Right renal pelvis (tissue), 4 donors: ENCODE data around the gene CST3. TPM values are rescaled to one million over a fixed set of nuclear protein-coding genes. Genes with fewer than 3 reads are reported as not detected.
A peak's percentile ranks its signal among the peaks of the same experiment; 100 is the strongest.
"Not testable (repeated sequence)": the region's sequence is repeated elsewhere in the genome, so short reads cannot be mapped to it uniquely, and the experiment has no call there.

ENCODE experiments used
- DNase-seq, 4 donors: peaks; one replicate each; pipeline ENCODE4 v3.0.0-alpha.2; 2013; ENCODE audit warnings: low read depth in 4 of 4, low spot score in 3 of 4, missing footprints in 1 of 4
- polyA plus RNA-seq, 4 donors: library from polyadenylated mRNA; unstranded; fragments of 120-200 nt; gene quantifications; one replicate each; pipeline ENCODE4 v1.2.1, GENCODE V29; 2013; ENCODE audit not compliant: insufficient read length in 4 of 4

The CST3 gene
- polyA plus RNA-seq, 4 donors = 137 to 206 (median 155) TPM

DNA sequence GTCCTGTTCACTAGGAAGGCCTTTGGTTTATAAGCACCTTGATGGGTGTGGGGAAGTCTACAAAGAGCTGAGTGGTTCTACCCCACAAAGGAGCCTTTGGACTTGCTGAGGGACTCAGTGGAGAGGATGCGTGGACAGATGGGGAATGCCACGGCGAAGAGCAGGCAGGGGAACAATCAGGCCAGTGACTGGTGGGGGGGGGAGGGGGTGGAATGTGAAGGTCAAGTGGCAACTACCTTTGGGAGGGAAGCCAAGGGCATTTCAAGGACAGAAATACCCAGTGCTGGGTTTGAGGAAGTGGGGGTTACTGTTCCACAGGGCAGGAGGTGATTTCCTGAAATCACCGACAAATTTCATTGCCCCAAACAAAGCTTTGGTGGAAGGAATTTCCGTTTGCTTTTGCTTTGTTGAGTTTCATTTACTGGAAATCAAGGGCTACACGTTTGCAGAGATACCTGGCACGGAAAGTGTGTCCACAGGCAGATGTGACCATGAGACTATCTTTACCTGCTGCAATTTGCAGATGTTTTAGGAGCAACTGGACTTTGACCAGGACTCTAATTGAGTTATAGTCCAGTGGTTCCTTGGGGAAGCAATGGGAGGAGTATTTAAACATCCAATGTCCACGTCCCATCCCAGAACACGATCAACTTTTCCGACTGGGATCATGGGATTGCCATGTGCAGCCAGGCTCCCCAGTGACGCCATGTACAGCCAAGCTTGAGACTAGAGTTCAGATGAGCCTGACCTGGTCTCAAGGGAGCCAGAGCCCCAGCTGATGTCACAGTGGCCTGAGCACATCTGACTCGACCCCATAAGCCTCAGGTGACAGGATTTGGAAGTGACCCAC, 8.0 kb downstream of the CST3 start:
- no peak for DNase-seq

- no peak for DNase-seq
These were observed 8.7 kb downstream of the CST3 start for GRCh38 chr20:23629017-23629541.

GRCh38 chr20:23628402-23629016, 9.2 kb downstream of the CST3 start:
- no peak for DNase-seq

GRCh38 chr20:23627501-23627900, 10.3 kb downstream of the CST3 start:
- no peak for DNase-seq

DNA sequence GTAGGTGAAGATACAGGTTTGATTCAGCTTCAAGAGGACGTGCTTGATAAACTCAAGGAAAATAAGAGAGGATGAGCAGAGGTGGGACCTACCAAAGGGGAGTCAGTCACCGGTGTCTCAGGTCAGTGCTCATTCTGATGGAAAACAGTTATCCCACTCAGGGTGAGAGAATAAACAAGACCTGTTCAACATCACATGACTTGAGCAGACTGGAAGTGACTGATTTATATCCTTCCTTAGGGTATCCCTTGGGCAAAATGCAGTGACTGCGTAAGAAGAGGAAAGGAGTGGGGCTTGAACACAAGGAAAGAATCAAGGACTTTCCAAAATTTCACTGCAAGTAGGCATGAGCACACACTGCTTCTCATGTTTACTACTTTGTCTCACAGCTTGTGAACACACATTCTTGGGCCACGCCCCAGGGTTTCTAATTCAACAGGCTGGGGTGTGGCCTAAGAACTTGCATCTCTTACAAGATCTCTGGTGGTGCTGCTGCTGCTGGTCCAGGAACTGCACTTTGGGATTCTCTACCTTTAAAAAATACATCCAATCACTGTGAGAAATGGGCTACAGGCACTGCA, 11.6 kb downstream of the CST3 start:
- DNase-seq = no peak

DNA sequence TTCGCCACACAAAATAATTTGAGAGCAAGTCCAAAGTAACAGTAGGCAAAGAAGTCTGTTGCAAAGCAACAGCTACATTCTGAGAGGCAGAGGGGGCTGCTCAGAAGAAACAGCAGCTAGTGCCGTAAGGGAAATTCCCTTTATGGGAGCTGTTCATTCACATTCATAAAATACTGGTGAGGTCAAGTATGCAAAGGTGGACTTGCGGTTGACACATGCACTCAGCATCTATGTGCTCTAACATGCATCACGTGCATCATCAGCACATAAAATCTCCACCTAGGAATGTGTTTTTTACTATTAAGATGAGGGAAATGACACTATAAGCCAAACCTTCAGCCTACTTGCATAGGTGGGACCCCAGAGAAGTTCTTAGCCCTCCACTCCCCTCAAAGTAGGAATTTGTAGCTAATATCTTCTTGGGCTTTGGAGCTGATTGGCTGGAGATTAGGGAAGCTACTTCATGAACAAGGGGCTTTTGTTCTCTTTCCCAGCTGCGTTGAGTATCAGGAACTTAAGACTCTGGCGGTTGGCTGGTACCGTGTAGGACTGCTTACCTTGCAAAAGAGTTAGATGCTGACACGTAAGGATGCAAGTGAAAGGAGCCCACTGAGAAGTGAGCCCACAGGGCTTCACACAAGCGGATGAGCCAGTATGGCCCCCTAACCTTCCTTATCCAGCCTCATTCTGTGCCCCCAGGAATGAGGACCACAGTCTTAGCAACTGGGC, 12.4 kb downstream of the CST3 start:
- no peak for DNase-seq

GRCh38 chr20:23624324-23624691, 13.4 kb downstream of the CST3 start:
- DNase-seq = no peak

- no peak for DNase-seq
These were observed 14.0 kb downstream of the CST3 start for GRCh38 chr20:23623666-23624323.

DNA sequence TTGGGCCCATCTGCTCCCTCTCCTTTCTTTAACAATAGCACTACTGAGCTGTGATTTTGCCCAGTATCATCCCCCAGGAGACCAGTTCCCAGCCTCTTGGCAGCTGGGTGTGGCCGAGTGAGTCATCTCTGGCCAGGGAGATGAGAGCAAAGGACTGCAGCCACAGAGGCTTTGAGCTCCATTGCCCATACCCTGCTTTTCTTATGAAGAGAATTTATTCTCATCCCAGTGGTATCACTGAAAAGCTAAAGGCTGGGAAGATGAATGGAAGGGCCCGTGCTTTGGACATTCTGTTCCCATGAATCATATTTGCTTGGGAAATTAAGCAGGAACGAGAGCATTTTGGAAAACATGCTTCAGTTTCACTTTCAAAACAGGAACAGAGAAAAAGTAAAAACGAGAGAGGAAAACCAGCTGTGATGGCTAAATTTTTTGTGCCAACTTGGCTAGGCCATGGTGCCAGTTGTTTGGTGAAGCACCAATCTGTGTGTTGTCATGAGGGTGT, 14.9 kb downstream of the CST3 start:
- no peak for DNase-seq

GRCh38 chr20:23622401-23622800, 15.4 kb downstream of the CST3 start:
- not testable (repeated sequence) for DNase-seq

DNA sequence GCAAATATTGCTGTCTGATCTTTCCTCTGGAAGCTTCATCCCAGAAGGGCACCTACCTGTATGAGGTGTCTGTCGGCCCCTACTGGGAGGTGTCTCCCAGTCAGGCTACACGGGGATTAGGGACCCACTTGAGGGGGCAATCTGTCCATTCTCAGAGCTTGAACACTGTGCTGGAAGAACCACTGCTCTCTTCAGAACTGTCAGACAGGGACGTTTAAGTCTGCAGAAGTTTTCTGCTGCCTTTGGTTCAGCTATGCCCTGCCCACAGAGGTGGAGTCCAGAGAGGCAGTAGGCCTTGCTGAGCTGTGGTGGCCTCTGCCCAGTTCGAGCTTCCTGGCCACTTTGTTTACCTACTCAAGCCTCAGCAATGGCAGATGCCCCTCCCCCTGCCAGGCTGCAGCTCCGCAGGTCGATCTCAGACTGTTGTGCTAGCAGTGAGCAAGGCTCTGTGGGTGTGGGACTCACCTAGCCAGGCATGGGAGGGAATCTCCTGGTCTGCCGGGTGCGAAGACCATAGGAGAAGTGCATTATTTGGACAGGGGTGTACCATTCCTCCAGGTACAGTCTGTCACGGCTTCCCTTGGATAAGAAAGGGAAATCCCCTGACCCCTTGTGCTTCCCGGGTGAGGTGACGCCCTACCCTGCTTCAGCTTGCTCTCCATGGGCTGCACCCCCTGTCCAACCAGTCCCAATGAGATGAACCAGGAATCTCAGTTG, 16.9 kb downstream of the CST3 start:
- DNase-seq = not testable (repeated sequence)

DNA sequence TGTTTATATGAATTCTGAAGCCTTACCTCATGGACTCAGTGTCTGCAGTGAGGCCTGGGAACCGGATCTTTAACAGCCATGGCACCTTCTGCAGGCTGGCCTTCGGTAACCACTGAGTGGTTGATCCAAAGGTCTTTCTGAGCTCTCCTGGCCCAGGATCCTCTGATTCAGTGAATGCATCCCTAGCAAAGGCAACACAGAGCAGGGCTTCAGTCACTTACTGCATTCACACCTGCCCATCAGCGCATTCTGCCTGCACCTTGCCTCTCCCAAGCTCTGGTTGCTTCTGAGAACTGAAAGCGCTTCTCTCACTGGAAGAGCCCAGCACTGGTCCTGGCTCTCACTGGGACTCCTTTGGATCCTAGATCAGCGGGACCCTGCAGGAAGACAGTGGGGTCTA, 23.6 kb downstream of the CST3 start:
- no peak for DNase-seq

GRCh38 chr20:23613676-23614075, 24.1 kb downstream of the CST3 start:
- no peak for DNase-seq

GRCh38 chr20:23612396-23612795, 25.4 kb downstream of the CST3 start:
- no peak for DNase-seq

GRCh38 chr20:23609486-23610109, 28.2 kb downstream of the CST3 start:
- no peak for DNase-seq

GRCh38 chr20:23608251-23608846, 29.4 kb downstream of the CST3 start:
- DNase-seq = no peak

- no peak for DNase-seq
These were observed 30.1 kb downstream of the CST3 start for GRCh38 chr20:23607497-23608245.

GRCh38 chr20:23606652-23607049, 31.1 kb downstream of the CST3 start:
- DNase-seq = peak; percentile 41 to 60 (median 48)
